H9 (cell line): Measurements from ENCODE around the gene ITPRIPL2. TPM values are rescaled to one million over a fixed set of nuclear protein-coding genes. Genes with fewer than 3 reads are reported as not detected.

ENCODE experiments used
- DNase-seq: peaks from one replicate; pipeline ENCODE4 v3.0.0-alpha.2; 2017
- H2AFZ ChIP-seq: one replicate; pipeline ENCODE4 v1.6.1; 2013; ENCODE audit warnings: mild to moderate bottlenecking, low read length, control low read depth, moderate library complexity
- H2AK5ac ChIP-seq: 2 replicates; pipeline ENCODE4 v1.6.1; 2013; ENCODE audit warnings: low read length, control low read depth, mixed read lengths; ENCODE audit not compliant: insufficient read length
- H2BK120ac ChIP-seq: one replicate; pipeline ENCODE4 v1.6.1; 2013; ENCODE audit warnings: low read depth, mild to moderate bottlenecking, low read length, control low read depth, inconsistent platforms; ENCODE audit not compliant: poor library complexity, severe bottlenecking
- H2BK12ac ChIP-seq: 2 replicates; pipeline ENCODE4 v1.6.1; 2013; ENCODE audit warnings: low read length, control low read depth, mixed read lengths, low read depth; ENCODE audit not compliant: insufficient read length
- H2BK15ac ChIP-seq: 2 replicates; pipeline ENCODE4 v1.6.1; 2013; ENCODE audit warnings: low read depth, low read length, control low read depth
- H2BK20ac ChIP-seq: one replicate; pipeline ENCODE4 v1.6.1; 2013; ENCODE audit warnings: low read depth, mild to moderate bottlenecking, low read length, control low read depth, inconsistent platforms; ENCODE audit not compliant: poor library complexity, severe bottlenecking
- H2BK5ac ChIP-seq: 2 replicates; pipeline ENCODE4 v1.6.1; 2013; ENCODE audit warnings: low read length, control low read depth, mixed read lengths; ENCODE audit not compliant: insufficient read length
- H3K14ac ChIP-seq: 2 replicates; pipeline ENCODE4 v1.6.1; 2013; ENCODE audit warnings: low read length, control low read depth; ENCODE audit not compliant: insufficient read depth
- H3K18ac ChIP-seq: 2 replicates; pipeline ENCODE4 v1.6.1; 2013; ENCODE audit warnings: low read depth, mild to moderate bottlenecking, mixed read lengths, low read length, control low read depth; ENCODE audit not compliant: insufficient read length
- H3K23ac ChIP-seq: 2 replicates; pipeline ENCODE4 v1.6.1; 2013; ENCODE audit warnings: low read length, control low read depth, mixed read lengths, low read depth; ENCODE audit not compliant: insufficient read length
- H3K23me2 ChIP-seq: 2 replicates; pipeline ENCODE4 v1.6.1; 2013; ENCODE audit warnings: low read depth, mild to moderate bottlenecking, mixed read lengths, low read length, control low read depth; ENCODE audit not compliant: insufficient read length, poor library complexity, severe bottlenecking
- H3K27ac ChIP-seq: 2 replicates; pipeline ENCODE4 v1.5.1; 2013; ENCODE audit warnings: low read length, control low read depth, mixed read lengths, low read depth; ENCODE audit not compliant: insufficient read length
- H3K27me3 ChIP-seq: 2 replicates; pipeline ENCODE4 v1.6.1; 2013; ENCODE audit warnings: low read length, control low read depth, inconsistent platforms; ENCODE audit not compliant: insufficient read depth
- H3K4ac ChIP-seq: 2 replicates; pipeline ENCODE4 v1.6.1; 2013; ENCODE audit warnings: low read depth, mild to moderate bottlenecking, control low read depth, inconsistent platforms, low read length, moderate library complexity
- H3K4me1 ChIP-seq: 2 replicates; pipeline ENCODE4 v1.6.1; 2013; ENCODE audit warnings: low read length, control low read depth, inconsistent platforms; ENCODE audit not compliant: insufficient read depth
- H3K4me2 ChIP-seq: 2 replicates; pipeline ENCODE4 v1.6.1; 2013; ENCODE audit warnings: low read length, control low read depth, mixed read lengths; ENCODE audit not compliant: insufficient read length, insufficient read depth
- H3K56ac ChIP-seq: 2 replicates; pipeline ENCODE4 v1.6.1; 2013; ENCODE audit warnings: low read depth, mild to moderate bottlenecking, mixed read lengths, low read length, control low read depth; ENCODE audit not compliant: insufficient read length
- H3K79me1 ChIP-seq: 2 replicates; pipeline ENCODE4 v1.6.1; 2013; ENCODE audit warnings: low read depth, mild to moderate bottlenecking, moderate library complexity, low read length, control low read depth, inconsistent platforms; ENCODE audit not compliant: insufficient read depth, poor library complexity, severe bottlenecking
- H3K79me2 ChIP-seq: 2 replicates; pipeline ENCODE4 v1.6.1; 2013; ENCODE audit warnings: low read length, control low read depth, inconsistent platforms; ENCODE audit not compliant: insufficient read depth
- H3K9ac ChIP-seq: 2 replicates; pipeline ENCODE4 v1.6.1; 2013; ENCODE audit warnings: low read length, control low read depth, mixed read lengths; ENCODE audit not compliant: insufficient read length; ENCODE audit errors: extremely low read depth
- H3K9me3 ChIP-seq: one replicate; pipeline ENCODE4 v1.6.1; 2013; ENCODE audit warnings: low read depth, low read length, inconsistent platforms; ENCODE audit not compliant: control insufficient read depth
- H3T11ph ChIP-seq: one replicate; pipeline ENCODE4 v1.6.1; 2013; ENCODE audit warnings: mild to moderate bottlenecking, low read length, control low read depth, inconsistent platforms
- H4K20me1 ChIP-seq: one replicate; pipeline ENCODE4 v1.6.1; 2013; ENCODE audit not compliant: control insufficient read depth, insufficient read length, insufficient read depth
- H4K5ac ChIP-seq: 2 replicates; pipeline ENCODE4 v1.6.1; 2013; ENCODE audit warnings: low read depth, mild to moderate bottlenecking, mixed read lengths, low read length, control low read depth; ENCODE audit not compliant: insufficient read length
- H4K8ac ChIP-seq: replicated peaks from 2 replicates; pipeline ENCODE4 v1.6.1; 2013; ENCODE audit warnings: low read length, control low read depth, mixed read lengths, low read depth; ENCODE audit not compliant: insufficient read length
- H4K91ac ChIP-seq: 2 replicates; pipeline ENCODE4 v1.6.1; 2013; ENCODE audit warnings: low read depth, mild to moderate bottlenecking, moderate library complexity, mixed read lengths, low read length, control low read depth; ENCODE audit not compliant: insufficient read length
- H3K27ac Mint-ChIP-seq, 3 experiments: 2 replicates in 2 of 3; 3 replicates in 1 of 3; pipeline ENCODE4 v1.8.0; 2020 to 2021; ENCODE audit warnings: mixed read lengths in 3 of 3, mild to moderate bottlenecking in 1 of 3, moderate library complexity in 1 of 3
- H3K27me3 Mint-ChIP-seq: 2 replicates; pipeline ENCODE4 v1.8.0; 2021; ENCODE audit warnings: low read depth, mild to moderate bottlenecking, moderate library complexity, mixed read lengths
- H3K36me3 Mint-ChIP-seq, 3 experiments: 2 replicates in 2 of 3; 3 replicates in 1 of 3; pipeline ENCODE4 v1.8.0; 2020 to 2021; ENCODE audit warnings: low read depth in 3 of 3, mixed read lengths in 3 of 3; ENCODE audit not compliant: insufficient read depth in 1 of 3
- H3K4me1 Mint-ChIP-seq, 2 experiments: 2 replicates each; pipeline ENCODE4 v1.8.0; 2020; ENCODE audit warnings: mixed read lengths in 2 of 2
- H3K4me3 Mint-ChIP-seq, 2 experiments: 2 replicates in 1 of 2; 3 replicates in 1 of 2; pipeline ENCODE4 v1.8.0; 2020 to 2021; ENCODE audit warnings: mild to moderate bottlenecking in 2 of 2, mixed read lengths in 2 of 2, moderate library complexity in 1 of 2
- H3K9me3 Mint-ChIP-seq, 2 experiments: 2 replicates in 1 of 2; 3 replicates in 1 of 2; pipeline ENCODE4 v1.8.0; 2020; ENCODE audit warnings: mild to moderate bottlenecking in 2 of 2, mixed read lengths in 2 of 2, moderate library complexity in 1 of 2
- WGBS: extraction: QIAGEN DNeasy Blood & Tissue Kit; methylation state at CpG from one replicate; pipeline ENCODE4 v1.1.7; 2013; ENCODE audit warnings: missing lambda C conversion rate, low lambda C conversion rate, mixed read lengths; ENCODE audit not compliant: insufficient read length; ENCODE audit errors: extremely low coverage; 5-methylcytosine and 5-hydroxymethylcytosine counted together
- total RNA-seq: library from RNA; stranded (reverse); gene quantifications from 2 replicates; pipeline ENCODE4 v1.2.1, GENCODE V29; 2021
- TF ChIP-seq, protein P1 (sequence below): fragments of 200-600 bp; sonication (generic); conservative IDR thresholded peaks from 3 replicates; pipeline ENCODE4 v1.8.0; 2021; ENCODE audit warnings: antibody characterized with exemption, mild to moderate bottlenecking

ITPRIPL2 gene
- total RNA-seq, 1 experiment from 2014 or later = 9.1 TPM

GRCh38 chr16:19109288-19109664, 4.5 kb upstream of the ITPRIPL2 start:
- H3K27me3 Mint-ChIP-seq = peaks cover 18% of the 10 kb centered on the region
- Histone ChIP-seq H4K8ac (no peak overlapping the region), H3K18ac (no peak overlapping the region), H3K4me1 (no peaks in the 10 kb centered on the region; the same call in 1 of the 2 replicates), H3K56ac (no peak overlapping the region), H4K5ac (no peak overlapping the region), H2AFZ (no peak overlapping the region), H3K79me2 (no peaks in the 10 kb centered on the region), H3K23ac (no peak overlapping the region), H3K4me2 (no peak overlapping the region), H4K91ac (no peak overlapping the region), H2BK12ac (no peak overlapping the region), H3K9ac (no peak overlapping the region), H2BK20ac (no peak overlapping the region), H2BK15ac (no peak overlapping the region), H3K4ac (no peak overlapping the region), H3K79me1 (no peaks in the 10 kb centered on the region), H2BK5ac (no peak overlapping the region), H3T11ph (no peak overlapping the region), H3K14ac (no peak overlapping the region), H2AK5ac (no peak overlapping the region), H4K20me1 (no peaks in the 10 kb centered on the region), H3K23me2 (peaks cover 6% of the 10 kb centered on the region), H3K27ac (no peak overlapping the region), H2BK120ac (no peak overlapping the region), H3K9me3 (no peaks in the 10 kb centered on the region), H3K27me3 (no peaks in the 10 kb centered on the region; the same call in 1 of the 2 replicates)
- no peak for DNase-seq
- peaks cover 0 to 1% (median 0%) of the 10 kb centered on the region in 3 experiments; a peak in 1 of 7 replicates for H3K36me3 Mint-ChIP-seq
- H3K4me3 Mint-ChIP-seq = no peak overlapping the region
- WGBS = no CpG with 5 or more reads among the region's 4 CpGs
- H3K27ac Mint-ChIP-seq = no peak overlapping the region; a peak in 1 of 7 replicates
- TF ChIP-seq, protein P1, sequence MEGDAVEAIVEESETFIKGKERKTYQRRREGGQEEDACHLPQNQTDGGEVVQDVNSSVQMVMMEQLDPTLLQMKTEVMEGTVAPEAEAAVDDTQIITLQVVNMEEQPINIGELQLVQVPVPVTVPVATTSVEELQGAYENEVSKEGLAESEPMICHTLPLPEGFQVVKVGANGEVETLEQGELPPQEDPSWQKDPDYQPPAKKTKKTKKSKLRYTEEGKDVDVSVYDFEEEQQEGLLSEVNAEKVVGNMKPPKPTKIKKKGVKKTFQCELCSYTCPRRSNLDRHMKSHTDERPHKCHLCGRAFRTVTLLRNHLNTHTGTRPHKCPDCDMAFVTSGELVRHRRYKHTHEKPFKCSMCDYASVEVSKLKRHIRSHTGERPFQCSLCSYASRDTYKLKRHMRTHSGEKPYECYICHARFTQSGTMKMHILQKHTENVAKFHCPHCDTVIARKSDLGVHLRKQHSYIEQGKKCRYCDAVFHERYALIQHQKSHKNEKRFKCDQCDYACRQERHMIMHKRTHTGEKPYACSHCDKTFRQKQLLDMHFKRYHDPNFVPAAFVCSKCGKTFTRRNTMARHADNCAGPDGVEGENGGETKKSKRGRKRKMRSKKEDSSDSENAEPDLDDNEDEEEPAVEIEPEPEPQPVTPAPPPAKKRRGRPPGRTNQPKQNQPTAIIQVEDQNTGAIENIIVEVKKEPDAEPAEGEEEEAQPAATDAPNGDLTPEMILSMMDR = no peak
- no peaks in the 10 kb centered on the region for H3K9me3 Mint-ChIP-seq
- H3K4me1 Mint-ChIP-seq = peaks cover 19 to 21% of the 10 kb centered on the region in 2 experiments
